Measurements from ENCODE around the gene CCDC88B.
A peak's percentile ranks its signal among the peaks of the same experiment; 100 is the strongest.

CCDC88B gene

GRCh38 chr11:64333556-64333955, 6.4 kb upstream of the CCDC88B start:
- Histone ChIP-seq H3K9me3 (ENCODE audit: insufficient read depth, low read length) (0 out of 2 replicates have a peak, but pooled peaks cover 2% of the 10 kb centered on the region), H3K4me3 (ENCODE audit: low read length) (no peak overlapping the region), H3K27me3 (ENCODE audit: low read depth, low read length) (no peaks in the 10 kb centered on the region), H3K9ac (ENCODE audit: low read length) (no peak overlapping the region), H3K79me2 (ENCODE audit: low read length) (peaks cover 5% of the 10 kb centered on the region; the same call in 1 of the 2 replicates), H3K4me1 (ENCODE audit: low read length) (peaks cover 37% of the 10 kb centered on the region), H2AFZ (ENCODE audit: low read depth, low read length) (no peak overlapping the region), H3K36me3 (replicated peaks; ENCODE audit: low read depth, low read length) (peaks cover 25% of the 10 kb centered on the region), H3K4me2 (ENCODE audit: low read length) (no peak overlapping the region), H4K20me1 (ENCODE audit: insufficient read depth, low read length) (0 out of 2 replicates have a peak, but pooled peaks cover 3% of the 10 kb centered on the region), H3K27ac (ENCODE audit: low read length) (no peak overlapping the region)
- no peak for TF ChIP-seq EZH2phosphoT487 (IDR thresholded peaks at IDR 0.05; ENCODE audit: low read depth)
- TF ChIP-seq, protein P1, sequence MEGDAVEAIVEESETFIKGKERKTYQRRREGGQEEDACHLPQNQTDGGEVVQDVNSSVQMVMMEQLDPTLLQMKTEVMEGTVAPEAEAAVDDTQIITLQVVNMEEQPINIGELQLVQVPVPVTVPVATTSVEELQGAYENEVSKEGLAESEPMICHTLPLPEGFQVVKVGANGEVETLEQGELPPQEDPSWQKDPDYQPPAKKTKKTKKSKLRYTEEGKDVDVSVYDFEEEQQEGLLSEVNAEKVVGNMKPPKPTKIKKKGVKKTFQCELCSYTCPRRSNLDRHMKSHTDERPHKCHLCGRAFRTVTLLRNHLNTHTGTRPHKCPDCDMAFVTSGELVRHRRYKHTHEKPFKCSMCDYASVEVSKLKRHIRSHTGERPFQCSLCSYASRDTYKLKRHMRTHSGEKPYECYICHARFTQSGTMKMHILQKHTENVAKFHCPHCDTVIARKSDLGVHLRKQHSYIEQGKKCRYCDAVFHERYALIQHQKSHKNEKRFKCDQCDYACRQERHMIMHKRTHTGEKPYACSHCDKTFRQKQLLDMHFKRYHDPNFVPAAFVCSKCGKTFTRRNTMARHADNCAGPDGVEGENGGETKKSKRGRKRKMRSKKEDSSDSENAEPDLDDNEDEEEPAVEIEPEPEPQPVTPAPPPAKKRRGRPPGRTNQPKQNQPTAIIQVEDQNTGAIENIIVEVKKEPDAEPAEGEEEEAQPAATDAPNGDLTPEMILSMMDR (IDR thresholded peaks at IDR 0.05; ENCODE audit: low read depth, low read length): no peak

GRCh38 chr11:64334764-64335735, 5.0 kb upstream of the CCDC88B start:
- TF ChIP-seq, protein P1 (IDR thresholded peaks at IDR 0.05; ENCODE audit: low read depth, low read length): no peak
- 0 out of 2 replicates have a peak, but pooled peaks cover 3% of the 10 kb centered on the region for H4K20me1 ChIP-seq (ENCODE audit: insufficient read depth, low read length)
- no peak overlapping the region for H3K9ac ChIP-seq (ENCODE audit: low read length)
- peaks cover 29% of the 10 kb centered on the region for H3K36me3 ChIP-seq (replicated peaks; ENCODE audit: low read depth, low read length)
- H2AFZ ChIP-seq (ENCODE audit: low read depth, low read length): no peak overlapping the region
- H3K4me2 ChIP-seq (ENCODE audit: low read length): peak overlapping the region; percentile 50
- H3K27ac ChIP-seq (ENCODE audit: low read length): peak overlapping the region; percentile 75
- peak overlapping the region; percentile 7 for H3K4me3 ChIP-seq (ENCODE audit: low read length)
- H3K9me3 ChIP-seq (ENCODE audit: insufficient read depth, low read length): 0 out of 2 replicates have a peak, but pooled peaks cover 2% of the 10 kb centered on the region
- H3K4me1 ChIP-seq (ENCODE audit: low read length): peaks cover 51% of the 10 kb centered on the region
- peaks cover 16% of the 10 kb centered on the region for H3K79me2 ChIP-seq (ENCODE audit: low read length)
- H3K27me3 ChIP-seq (ENCODE audit: low read depth, low read length): no peaks in the 10 kb centered on the region

GRCh38 chr11:64337538-64338249, 2.3 kb upstream of the CCDC88B start:
- Histone ChIP-seq H3K4me2 (ENCODE audit: low read length) (no peak overlapping the region), H2AFZ (ENCODE audit: low read depth, low read length) (no peak overlapping the region), H3K4me3 (ENCODE audit: low read length) (no peak overlapping the region), H3K79me2 (ENCODE audit: low read length) (peaks cover 22% of the 10 kb centered on the region), H3K4me1 (ENCODE audit: low read length) (peaks cover 54% of the 10 kb centered on the region), H3K27me3 (ENCODE audit: low read depth, low read length) (no peaks in the 10 kb centered on the region), H4K20me1 (ENCODE audit: insufficient read depth, low read length) (peaks cover 19% of the 10 kb centered on the region), H3K27ac (ENCODE audit: low read length) (no peak overlapping the region), H3K9ac (ENCODE audit: low read length) (no peak overlapping the region), H3K9me3 (ENCODE audit: insufficient read depth, low read length) (0 out of 2 replicates have a peak, but pooled peaks cover 2% of the 10 kb centered on the region), H3K36me3 (replicated peaks; ENCODE audit: low read depth, low read length) (peaks cover 42% of the 10 kb centered on the region)
- TF ChIP-seq EZH2phosphoT487 (IDR thresholded peaks at IDR 0.05; ENCODE audit: low read depth): no peak
- TF ChIP-seq, protein P1 (IDR thresholded peaks at IDR 0.05; ENCODE audit: low read depth, low read length): no peak

- no peak for TF ChIP-seq EZH2phosphoT487 (IDR thresholded peaks at IDR 0.05; ENCODE audit: low read depth)
- TF ChIP-seq, protein P1 (IDR thresholded peaks at IDR 0.05; ENCODE audit: low read depth, low read length): no peak
- Histone ChIP-seq H3K79me2 (ENCODE audit: low read length) (peaks cover 22% of the 10 kb centered on the region), H3K4me1 (ENCODE audit: low read length) (peaks cover 54% of the 10 kb centered on the region), H2AFZ (ENCODE audit: low read depth, low read length) (no peak overlapping the region), H3K27me3 (ENCODE audit: low read depth, low read length) (no peaks in the 10 kb centered on the region), H3K4me2 (ENCODE audit: low read length) (peak overlapping the region; percentile 97), H3K4me3 (ENCODE audit: low read length) (peak overlapping the region; percentile 83), H3K27ac (ENCODE audit: low read length) (peak overlapping the region; percentile 85), H3K9ac (ENCODE audit: low read length) (peak overlapping the region; percentile 97; the same call in 1 of the 2 replicates), H3K9me3 (ENCODE audit: insufficient read depth, low read length) (0 out of 2 replicates have a peak, but pooled peaks cover 1% of the 10 kb centered on the region), H4K20me1 (ENCODE audit: insufficient read depth, low read length) (peaks cover 19% of the 10 kb centered on the region), H3K36me3 (replicated peaks; ENCODE audit: low read depth, low read length) (peaks cover 47% of the 10 kb centered on the region)
These were observed 1.3 kb upstream of the CCDC88B start for GRCh38 chr11:64338716-64339115.

Measured in OCI-LY3 (cell line).